HG03558 (cell line): ENCODE measurements around the gene TIMM23.
"Not testable (repeated sequence)": the region's sequence is repeated elsewhere in the genome, so short reads cannot be mapped to it uniquely, and the experiment has no call there.

Experiments used
- ATAC-seq: cut with Tn5 transposase; IDR thresholded peaks from one replicate; pipeline ENCODE4 v1.9.1; 2021; ENCODE audit warnings: moderate number of reproducible peaks; ENCODE audit not compliant: unreplicated experiment; ENCODE audit errors: extremely low read depth

Gene TIMM23

GRCh38 chr10:45984473-45984872 lies 12.2 kb downstream of the TIMM23 start:
- not testable (repeated sequence) for ATAC-seq

GRCh38 chr10:45985590-45985989 lies 13.3 kb downstream of the TIMM23 start:
- ATAC-seq, result not testable (repeated sequence)

GRCh38 chr10:45997557-45997956 lies 25.3 kb downstream of the TIMM23 start:
- ATAC-seq, result no peak

- ATAC-seq, result no peak
Observed at GRCh38 chr10:45997994-45998763, 25.9 kb downstream of the TIMM23 start.

GRCh38 chr10:45999955-46000354 lies 27.7 kb downstream of the TIMM23 start:
- not testable (repeated sequence) for ATAC-seq

- ATAC-seq, result no peak
Observed at GRCh38 chr10:46000538-46000937, 28.2 kb downstream of the TIMM23 start.

GRCh38 chr10:46001187-46001756 lies 29.0 kb downstream of the TIMM23 start:
- ATAC-seq, result no peak

- ATAC-seq, result not testable (repeated sequence)
Observed at GRCh38 chr10:46002189-46002687, 29.9 kb downstream of the TIMM23 start.

- ATAC-seq, result no peak
Observed at GRCh38 chr10:46002916-46003693, 30.8 kb downstream of the TIMM23 start.

GRCh38 chr10:46004963-46005362 lies 32.7 kb downstream of the TIMM23 start:
- no peak for ATAC-seq

GRCh38 chr10:46005383-46005782 lies 33.1 kb downstream of the TIMM23 start:
- no peak for ATAC-seq

- ATAC-seq, result no peak
Observed at GRCh38 chr10:46006219-46006618, 33.9 kb downstream of the TIMM23 start.

GRCh38 chr10:46012746-46013145 lies 40.5 kb downstream of the TIMM23 start:
- no peak for ATAC-seq

- no peak for ATAC-seq
Observed at GRCh38 chr10:46014206-46014605, 41.9 kb downstream of the TIMM23 start.

- no peak for ATAC-seq
Observed at GRCh38 chr10:46014683-46015405, 42.6 kb downstream of the TIMM23 start.

- ATAC-seq, result no peak
Observed at GRCh38 chr10:46016190-46016589, 43.9 kb downstream of the TIMM23 start.

GRCh38 chr10:46016811-46017210 lies 44.5 kb downstream of the TIMM23 start:
- ATAC-seq, result no peak

GRCh38 chr10:46017733-46018132 lies 45.4 kb downstream of the TIMM23 start:
- ATAC-seq, result no peak

GRCh38 chr10:46018453-46019176 lies 46.3 kb downstream of the TIMM23 start:
- ATAC-seq, result no peak

- ATAC-seq, result no peak
Observed at GRCh38 chr10:46019177-46019528, 46.9 kb downstream of the TIMM23 start.
